ENCODE results near the gene MCOLN2.

The MCOLN2 gene

DNA sequence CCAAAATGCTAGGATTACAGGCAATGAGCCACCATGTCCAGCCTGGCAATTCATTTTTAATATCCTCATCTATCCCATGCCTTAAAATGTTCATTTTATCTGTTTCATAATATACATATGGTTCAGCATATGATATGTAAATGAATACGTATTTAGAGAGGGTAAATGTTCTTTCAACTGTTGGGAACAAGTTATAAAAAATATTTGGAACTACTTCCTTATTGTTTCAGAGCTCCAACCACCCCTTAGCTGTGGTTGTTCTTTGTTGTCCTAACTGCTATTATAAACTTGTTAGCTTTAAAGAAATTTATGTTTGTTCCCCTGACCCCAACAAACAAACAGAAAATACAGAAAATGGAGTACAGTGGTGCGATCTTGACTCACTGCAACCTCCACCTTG, 14.5 kb downstream of the MCOLN2 start:
- DNase-seq, result no peak

DNA sequence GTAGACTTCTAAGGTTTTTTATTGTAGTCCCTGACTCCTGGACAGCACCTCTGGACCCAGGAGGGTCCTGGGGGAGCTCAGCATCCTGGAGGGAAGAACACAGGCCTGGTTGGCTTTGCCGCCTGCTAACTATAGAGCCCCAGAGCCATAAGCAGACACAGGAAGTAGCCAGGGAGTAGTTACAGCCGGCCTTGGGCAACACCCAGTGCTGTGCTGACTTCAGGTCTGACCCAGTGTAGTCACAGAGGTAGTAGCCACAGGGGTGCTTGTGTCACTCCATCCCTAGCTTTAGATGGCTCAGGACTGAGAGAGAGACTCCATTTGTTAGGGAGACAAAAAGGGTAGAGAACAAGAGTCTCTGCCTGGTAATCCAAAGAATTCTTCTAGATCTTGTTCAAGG, 21.9 kb downstream of the MCOLN2 start:
- DNase-seq, result no peak

GRCh38 chr1:84973498-84974334, 23.2 kb downstream of the MCOLN2 start:
- DNase-seq, result no peak

DNA sequence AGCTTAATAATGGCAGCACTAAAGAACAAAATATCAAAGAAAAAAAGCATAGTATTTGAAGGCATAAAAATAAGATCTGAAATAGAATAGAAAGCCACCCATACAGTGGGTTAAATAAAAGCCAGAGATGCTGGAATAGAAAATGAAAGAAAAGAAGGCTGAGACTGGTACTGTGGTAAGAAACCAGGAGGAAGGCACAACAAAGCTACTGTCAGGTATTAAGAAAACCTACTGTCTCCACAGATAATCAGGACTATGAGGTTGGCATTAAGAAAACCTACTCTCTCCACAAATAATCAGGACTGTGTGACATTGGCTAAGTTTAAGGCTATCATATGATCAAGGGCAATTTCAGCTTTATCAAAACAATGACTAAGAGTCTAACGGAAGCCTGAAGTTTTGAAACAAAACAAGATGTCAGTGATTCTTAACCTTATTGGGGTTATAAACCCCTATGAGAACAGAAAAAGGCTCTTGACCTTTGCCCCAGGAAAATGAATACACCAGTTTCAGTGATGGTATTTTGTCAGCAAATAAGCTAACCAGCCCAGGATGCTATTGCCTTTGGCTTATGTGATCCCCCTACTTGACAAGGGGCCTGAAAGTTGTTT, 24.4 kb downstream of the MCOLN2 start:
- no peak for DNase-seq

DNA sequence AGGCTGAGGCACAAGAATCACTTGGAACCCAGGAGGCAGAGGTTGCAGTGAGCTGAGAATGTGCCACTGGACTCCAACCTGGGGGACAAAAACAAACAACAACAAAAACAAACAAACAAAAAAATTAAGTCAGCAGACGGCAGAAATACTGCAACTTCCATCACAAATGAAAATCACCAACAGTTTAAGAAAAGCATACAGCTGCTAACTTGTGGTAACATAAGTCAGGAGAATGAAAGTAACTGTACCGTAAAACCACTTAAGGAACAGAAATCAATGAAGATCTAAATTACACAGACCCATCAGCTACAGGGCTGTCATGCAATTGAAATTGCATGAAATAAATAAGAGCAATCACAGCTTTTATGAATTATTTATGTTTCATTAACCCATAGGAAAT, 25.0 kb downstream of the MCOLN2 start:
- no peak for DNase-seq

DNA sequence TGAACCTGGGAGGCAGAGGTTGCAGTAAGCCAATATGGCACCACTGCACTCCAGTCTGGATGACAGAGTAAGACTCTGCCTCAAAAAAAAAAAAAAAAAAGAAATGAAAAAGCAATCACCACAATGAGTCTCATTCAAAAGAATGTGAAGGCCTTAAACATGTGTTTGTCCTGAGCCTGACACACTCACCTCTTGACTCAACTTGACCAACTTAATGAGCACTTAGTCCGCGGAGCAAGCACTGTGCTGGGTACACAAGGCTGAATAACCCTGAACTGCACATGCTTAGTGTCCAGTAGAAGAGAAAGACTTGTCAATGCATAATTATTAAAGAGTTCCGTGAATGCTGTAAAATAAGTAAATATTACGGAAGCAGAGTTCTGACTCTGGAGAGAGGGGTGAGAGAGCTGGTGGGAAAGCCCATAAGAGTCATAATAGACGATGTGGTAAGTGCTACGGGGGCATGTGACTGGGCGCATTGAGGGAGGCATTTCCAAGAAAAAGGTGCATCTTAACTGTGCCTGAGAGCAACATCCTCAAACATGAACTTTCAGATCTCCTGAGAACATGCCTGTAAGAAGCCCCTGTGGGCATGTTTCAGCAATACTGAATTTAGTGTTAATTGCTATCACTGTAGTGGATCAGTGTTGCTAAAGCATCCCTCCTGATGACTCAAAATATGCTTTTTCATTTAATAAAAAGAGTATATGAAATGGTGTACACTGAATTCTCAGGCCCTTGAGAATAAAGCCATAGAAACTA, 27.2 kb downstream of the MCOLN2 start:
- peak; percentile 72 for DNase-seq

- no peak for DNase-seq
Observed at GRCh38 chr1:84968865-84969264, 28.0 kb downstream of the MCOLN2 start.

- DNase-seq, result no peak
Observed at GRCh38 chr1:84968101-84968500, 28.8 kb downstream of the MCOLN2 start.

DNA sequence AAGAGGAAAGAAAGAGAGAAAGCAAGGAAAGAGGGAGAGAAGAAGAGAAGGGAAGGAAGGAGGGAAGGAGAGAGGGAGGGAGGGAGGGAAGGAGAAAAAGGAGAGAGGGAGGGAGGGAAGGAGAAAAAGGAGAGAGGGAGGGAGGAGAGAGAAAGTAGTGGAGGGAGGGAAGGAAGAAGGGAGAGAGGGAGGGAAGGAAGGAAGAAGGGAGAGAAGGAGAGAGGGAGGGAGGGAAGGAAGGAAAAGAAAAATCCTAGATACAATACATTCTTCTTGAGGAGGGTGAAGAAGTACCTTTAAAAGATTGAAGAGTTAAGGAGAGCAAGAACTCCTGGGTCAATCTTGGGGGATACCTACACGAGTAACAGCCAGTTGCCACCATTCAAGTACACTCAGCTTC, 29.2 kb downstream of the MCOLN2 start:
- no peak for DNase-seq

GRCh38 chr1:84963021-84963420, 33.9 kb downstream of the MCOLN2 start:
- DNase-seq, result no peak

- DNase-seq, result no peak
Observed at GRCh38 chr1:84961316-84961715, 35.6 kb downstream of the MCOLN2 start.

- no peak for DNase-seq
Observed at GRCh38 chr1:84960371-84960770, 36.5 kb downstream of the MCOLN2 start.

GRCh38 chr1:84959294-84959693, 37.6 kb downstream of the MCOLN2 start:
- DNase-seq, result peak; percentile 75

DNA sequence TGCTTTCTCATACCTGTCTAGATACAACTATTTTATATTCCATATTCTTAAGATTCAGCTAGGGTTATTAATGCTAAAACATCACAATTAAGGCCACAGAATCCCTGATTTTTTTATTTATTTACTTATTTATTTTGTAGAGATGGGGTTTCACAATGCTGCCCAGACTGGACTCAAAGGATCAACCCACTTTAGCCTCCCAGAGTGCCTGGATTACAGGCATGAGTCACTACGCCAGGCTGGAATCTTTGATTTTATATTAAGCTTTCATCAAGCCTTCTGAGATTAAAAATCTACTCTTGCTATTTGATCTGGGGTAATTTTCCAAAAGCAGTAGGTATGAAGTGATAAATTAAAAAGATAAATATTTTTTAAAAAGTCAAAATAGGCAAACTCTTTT, 38.9 kb downstream of the MCOLN2 start:
- DNase-seq, result no peak

DNA sequence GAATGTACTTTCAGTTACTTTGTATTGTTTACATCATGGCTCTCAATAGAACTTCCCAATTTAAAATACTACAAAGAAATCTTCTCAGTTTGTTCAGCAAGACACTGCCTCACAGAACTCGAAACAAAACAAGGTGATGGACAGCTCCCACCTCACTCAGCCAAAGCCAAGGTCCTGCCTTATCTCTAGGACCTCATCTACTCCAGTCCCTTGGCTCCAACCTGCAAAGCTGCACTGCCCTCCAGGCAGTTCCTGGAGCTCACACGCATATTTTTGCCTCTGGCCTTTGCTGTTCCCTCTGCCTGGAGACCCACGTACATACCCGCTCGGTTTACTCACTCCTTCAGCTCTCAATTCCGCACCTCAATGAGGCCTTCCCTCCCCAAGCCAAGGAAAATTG, 40.3 kb downstream of the MCOLN2 start:
- DNase-seq, result no peak

DNA sequence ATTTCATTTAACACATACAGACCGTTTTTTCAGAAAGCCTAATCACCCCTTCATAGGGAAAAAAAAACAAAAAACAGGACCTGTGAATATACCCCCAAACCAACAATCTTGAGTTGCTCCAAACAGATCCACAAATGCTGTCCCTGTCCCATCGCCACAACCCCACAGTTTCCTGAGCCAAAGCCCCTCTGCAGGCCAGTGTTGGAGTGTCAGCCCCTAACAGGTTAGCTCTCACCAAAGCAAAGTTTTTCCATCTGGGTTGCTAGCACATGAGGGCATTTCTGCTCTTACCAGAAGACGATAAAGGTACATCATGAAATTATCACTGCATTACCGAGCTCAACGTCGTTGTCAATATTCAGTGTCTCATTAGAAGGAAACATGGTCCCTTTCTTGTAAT, 40.8 kb downstream of the MCOLN2 start:
- no peak for DNase-seq

DNA sequence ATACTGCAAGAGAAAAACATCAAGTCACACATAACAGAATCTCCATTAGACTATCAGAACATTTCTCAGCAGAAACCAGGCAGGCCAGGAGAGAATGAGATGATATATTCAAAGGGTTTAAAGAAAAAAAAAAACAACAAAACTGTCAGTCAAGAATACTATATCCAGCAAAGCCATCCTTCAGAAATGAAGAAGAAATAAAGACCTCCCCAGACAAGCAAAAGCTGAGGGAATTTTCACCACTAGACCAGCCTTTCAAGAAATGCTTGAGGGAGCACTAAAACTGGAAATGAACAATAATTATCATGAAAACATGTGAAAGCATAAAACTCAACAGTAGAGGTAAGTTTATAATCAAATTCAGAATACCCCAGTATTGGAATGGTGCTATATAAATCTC, 47.2 kb downstream of the MCOLN2 start:
- no peak for DNase-seq

DNA sequence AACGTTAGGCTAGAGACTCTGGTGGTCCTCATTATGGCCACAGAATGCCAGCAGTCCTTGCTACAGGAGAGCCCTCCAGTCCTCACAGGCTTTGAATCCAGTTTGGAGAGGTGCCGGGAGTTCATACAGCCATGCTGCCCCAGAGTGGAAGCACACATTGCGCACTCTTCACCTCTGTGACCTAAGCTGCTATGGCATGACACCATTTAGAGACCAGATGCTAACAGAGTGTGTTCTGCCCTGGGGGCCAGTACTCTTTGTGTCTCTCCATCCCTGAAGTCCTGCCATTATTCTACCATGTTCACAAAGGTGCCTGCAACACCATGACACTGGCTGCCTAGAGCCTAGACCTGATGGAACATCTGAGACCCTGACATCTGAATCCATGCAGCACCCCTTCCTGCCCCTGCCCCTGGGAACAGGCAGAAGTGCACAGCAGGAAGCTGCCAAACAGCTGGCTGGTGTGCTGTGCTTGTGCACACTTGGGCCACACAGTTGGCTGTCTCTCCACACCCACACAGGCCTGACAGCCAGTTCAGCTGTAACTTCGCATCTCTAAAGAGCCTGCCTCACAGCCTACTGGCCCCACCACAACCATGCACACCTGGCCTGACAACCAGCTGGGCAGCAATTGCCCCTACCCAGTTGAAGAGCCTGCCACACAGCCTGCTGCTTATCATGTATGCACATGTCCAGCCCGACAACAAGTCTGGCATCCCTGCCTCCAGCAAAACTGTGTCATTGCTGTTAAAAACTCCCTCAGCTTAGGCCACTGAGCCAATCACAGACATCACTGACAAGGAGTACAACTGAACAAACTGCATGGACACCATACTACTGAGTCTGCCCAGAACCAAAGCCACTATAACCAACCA, 49.1 kb downstream of the MCOLN2 start:
- DNase-seq, result no peak

DNA sequence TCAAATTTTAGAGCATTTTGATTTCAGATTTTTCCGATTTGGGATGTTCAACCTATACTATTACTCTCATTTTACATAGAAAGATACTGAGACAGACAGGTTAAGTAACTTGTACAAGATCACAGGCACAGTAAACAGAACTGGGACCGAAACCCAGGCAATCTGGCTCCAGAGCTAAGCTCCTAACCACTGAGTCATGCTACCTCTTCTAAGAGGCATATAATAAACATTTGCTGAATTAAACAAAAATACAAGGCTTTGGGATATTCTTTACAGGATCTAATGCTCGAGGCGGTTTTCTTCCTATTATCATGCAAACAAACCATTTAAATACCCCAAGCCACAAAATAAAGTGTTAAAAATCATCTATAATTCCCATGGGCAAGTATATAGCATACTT, 50.3 kb downstream of the MCOLN2 start:
- no peak for DNase-seq

DNA sequence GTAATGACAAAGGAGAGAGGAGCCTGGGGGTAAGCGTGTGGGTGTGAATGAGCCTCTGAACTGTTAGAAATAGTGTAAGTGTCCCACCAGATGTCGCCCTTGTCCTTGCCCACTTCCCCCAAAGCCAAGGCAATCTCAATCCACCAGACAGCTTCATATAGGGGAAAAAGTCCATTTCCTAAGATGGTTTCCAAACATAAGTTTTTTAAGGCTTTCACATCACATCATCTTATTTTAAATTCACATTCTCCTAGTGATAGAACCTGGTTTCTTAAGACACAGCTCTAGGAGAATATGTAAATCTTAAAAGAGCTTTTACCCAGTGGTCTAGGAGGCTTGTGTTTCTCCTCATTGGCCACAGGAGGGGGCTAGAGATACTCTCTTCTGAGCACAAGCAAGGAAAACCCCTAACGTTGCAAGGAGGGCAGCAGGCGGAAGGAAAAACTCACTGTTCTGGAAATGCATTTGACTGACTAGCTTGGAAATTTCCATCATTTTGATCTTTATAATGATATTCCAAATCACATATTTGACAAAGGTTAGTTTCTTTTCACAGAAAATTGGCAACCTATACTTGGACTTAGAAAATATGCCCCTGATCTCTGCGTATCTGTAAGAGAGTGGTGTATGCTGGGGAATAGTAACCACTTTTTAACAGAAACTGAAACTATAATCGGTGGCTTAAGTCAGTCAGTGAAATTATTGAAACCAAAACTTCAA, 52.0 kb downstream of the MCOLN2 start:
- DNase-seq, result peak; percentile 84

DNA sequence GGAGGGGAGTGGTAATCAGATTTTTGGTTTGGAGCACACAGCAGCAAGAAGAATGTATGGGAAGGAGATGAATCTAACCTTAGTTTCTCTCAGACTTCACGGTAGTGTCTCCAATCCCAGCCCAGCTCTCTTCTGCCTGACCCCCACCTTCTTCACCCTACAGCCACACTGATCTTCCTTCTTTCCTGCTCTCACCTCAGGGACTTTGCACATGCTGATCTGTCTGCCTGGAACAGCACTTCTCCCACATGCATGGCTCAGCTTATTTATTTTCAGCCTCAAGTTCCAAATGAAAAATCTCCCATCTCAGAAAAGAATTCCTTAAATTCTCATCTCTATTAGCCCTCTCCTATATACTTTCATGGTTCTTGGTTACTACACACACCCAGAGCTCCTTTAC, 55.1 kb downstream of the MCOLN2 start:
- DNase-seq, result no peak

DNA sequence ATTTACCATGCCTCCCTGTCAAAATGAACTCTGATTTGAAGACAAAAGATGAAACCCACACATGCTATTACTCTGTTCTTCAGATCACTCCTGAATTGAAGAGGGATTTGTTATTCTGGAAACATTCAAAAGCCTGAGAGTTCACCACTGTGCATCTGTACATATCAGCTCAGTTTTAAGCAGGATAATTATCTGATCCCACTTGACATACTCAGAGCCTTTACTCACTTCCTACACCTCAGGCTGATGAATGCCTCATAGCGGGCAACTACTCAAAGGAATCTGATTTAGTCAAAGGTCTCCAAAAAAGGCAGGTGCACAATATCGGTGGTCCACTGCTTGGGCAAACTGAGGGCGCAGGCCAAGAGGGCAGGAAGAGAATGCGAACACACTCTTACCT, 56.4 kb downstream of the MCOLN2 start:
- DNase-seq, result no peak
